COLO668 (cell line): ENCODE measurements around the gene UBA1.

ENCODE experiments used
- DNase-seq: peaks from one replicate; lab custom pipeline; 2025; ENCODE audit not compliant: unreplicated experiment; lab: John Stamatoyannopoulos, UW

UBA1 gene

GRCh38 chrX:47193475-47194193 is at the start of gene UBA1:
TSS of gene UBA1 (plus strand) at chrX:47193829. CDS start at chrX:47198803, 4,974 bp downstream.
- peak; percentile 93 for DNase-seq

GRCh38 chrX:47143894-47144625 is 49.6 kb upstream of the UBA1 start:
- peak; percentile 42 for DNase-seq

- peak; percentile 93 for DNase-seq
Measured at GRCh38 chrX:47144626-47145394, 48.8 kb upstream of the UBA1 start, which contains the start of the genes NDUFB11 and RBM10. TSS of gene NDUFB11 (minus strand) at chrX:47144702. CDS start at chrX:47144679, 23 bp downstream. TSS of gene RBM10 (plus strand) at chrX:47145221. CDS start at chrX:47147482, 2,261 bp downstream.

GRCh38 chrX:47145395-47146120 is 48.1 kb upstream of the UBA1 start:
- peak; percentile 60 for DNase-seq

GRCh38 chrX:47146121-47146935 is 47.3 kb upstream of the UBA1 start:
- peak; percentile 18 for DNase-seq

GRCh38 chrX:47146936-47147859 is 46.4 kb upstream of the UBA1 start:
- DNase-seq, result no peak

- DNase-seq, result no peak
Measured at GRCh38 chrX:47148946-47149345, 44.7 kb upstream of the UBA1 start.

- no peak for DNase-seq
Measured at GRCh38 chrX:47151435-47151834, 42.2 kb upstream of the UBA1 start.

- no peak for DNase-seq
Measured at GRCh38 chrX:47156611-47157520, 36.8 kb upstream of the UBA1 start.

- no peak for DNase-seq
Measured at GRCh38 chrX:47158131-47158530, 35.5 kb upstream of the UBA1 start.

- DNase-seq, result no peak
Measured at GRCh38 chrX:47158781-47159180, 34.8 kb upstream of the UBA1 start.

GRCh38 chrX:47160781-47161180 is 32.8 kb upstream of the UBA1 start:
- no peak for DNase-seq

GRCh38 chrX:47162927-47163583 is 30.6 kb upstream of the UBA1 start:
- DNase-seq, result no peak

GRCh38 chrX:47164420-47164819 is 29.2 kb upstream of the UBA1 start:
- DNase-seq, result no peak

GRCh38 chrX:47166126-47166525 is 27.5 kb upstream of the UBA1 start:
- no peak for DNase-seq

- no peak for DNase-seq
Measured at GRCh38 chrX:47168495-47169073, 25.0 kb upstream of the UBA1 start.

GRCh38 chrX:47169273-47169672 is 24.4 kb upstream of the UBA1 start:
- no peak for DNase-seq
